Epidermal melanocyte (primary cell): ENCODE results near the gene PABPN1L.

Experiments used
- DNase-seq: peaks from one replicate; pipeline ENCODE4 v3.0.0; 2011; ENCODE audit warnings: low spot score; ENCODE audit not compliant: insufficient read length

The PABPN1L gene

DNA sequence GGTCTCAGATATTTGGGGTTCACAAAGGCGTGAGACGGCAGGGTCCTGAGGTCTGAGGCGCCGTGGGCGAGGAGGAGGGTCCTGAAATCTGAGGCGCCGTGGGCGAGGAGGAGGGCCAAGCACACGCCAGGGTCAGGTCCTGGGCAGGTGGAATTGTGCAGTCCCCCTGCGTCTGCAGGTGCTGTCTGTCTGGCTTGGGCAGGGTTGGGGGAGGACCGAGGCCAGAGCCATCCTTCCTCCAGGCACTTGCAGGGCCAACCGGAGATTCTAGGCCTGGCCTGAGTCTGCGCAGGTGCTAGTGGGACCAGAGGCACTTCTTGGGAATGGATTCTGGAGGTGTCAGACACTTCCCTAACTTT, 52.3 kb downstream of the PABPN1L start:
- DNase-seq, result no peak
